NCI-H2081 (cell line): ENCODE measurements around the gene LRMDA.
A peak's percentile ranks its signal among the peaks of the same experiment; 100 is the strongest.

Source experiments
- DNase-seq, 2 experiments: peaks; one replicate each; lab custom pipeline; 2025; lab: John Stamatoyannopoulos, UW

The LRMDA gene

GRCh38 chr10:75401569-75402485, 29.6 kb upstream of the LRMDA start, which contains the start of gene ZNF503:
Gene ZNF503 (minus strand): TSS chr10:75401764. CDS start chr10:75401419, 345 bp downstream.
- peak; percentile 94 to 95 for DNase-seq

- peak; percentile 67 to 69 for DNase-seq
Measured at GRCh38 chr10:75402486-75403143, 28.8 kb upstream of the LRMDA start.

- DNase-seq, result peak; percentile 23 to 35
Measured at GRCh38 chr10:75403144-75403938, 28.1 kb upstream of the LRMDA start.

GRCh38 chr10:75403939-75404814, 27.2 kb upstream of the LRMDA start:
- peak; percentile 7 to 22 for DNase-seq

- DNase-seq, result no peak
Measured at GRCh38 chr10:75404815-75405597, 26.4 kb upstream of the LRMDA start.

- DNase-seq, result no peak
Measured at GRCh38 chr10:75405598-75406461, 25.6 kb upstream of the LRMDA start.

- no peak for DNase-seq
Measured at GRCh38 chr10:75406462-75407223, 24.8 kb upstream of the LRMDA start.

- no peak for DNase-seq
Measured at GRCh38 chr10:75407224-75407712, 24.2 kb upstream of the LRMDA start.

GRCh38 chr10:75407713-75408508, 23.5 kb upstream of the LRMDA start:
- no peak for DNase-seq

GRCh38 chr10:75408509-75408875, 22.9 kb upstream of the LRMDA start:
- DNase-seq, result no peak

- peak; percentile 68 to 76 for DNase-seq
Measured at GRCh38 chr10:75408911-75409885, 22.2 kb upstream of the LRMDA start.

GRCh38 chr10:75410132-75411005, 21.1 kb upstream of the LRMDA start:
- DNase-seq, result no peak

GRCh38 chr10:75414527-75414926, 16.9 kb upstream of the LRMDA start:
- DNase-seq, result no peak

GRCh38 chr10:75417522-75417927, 13.9 kb upstream of the LRMDA start:
- DNase-seq, result peak in 1 of 2 experiments; percentile 39

- no peak for DNase-seq
Measured at GRCh38 chr10:75418293-75418692, 13.1 kb upstream of the LRMDA start.
